COLO829 (cell line): ENCODE measurements around the gene GIMAP5.

Experiments used
- DNase-seq: peaks from one replicate; pipeline ENCODE4 v3.0.0; 2012; ENCODE audit warnings: low spot score

Gene GIMAP5

DNA sequence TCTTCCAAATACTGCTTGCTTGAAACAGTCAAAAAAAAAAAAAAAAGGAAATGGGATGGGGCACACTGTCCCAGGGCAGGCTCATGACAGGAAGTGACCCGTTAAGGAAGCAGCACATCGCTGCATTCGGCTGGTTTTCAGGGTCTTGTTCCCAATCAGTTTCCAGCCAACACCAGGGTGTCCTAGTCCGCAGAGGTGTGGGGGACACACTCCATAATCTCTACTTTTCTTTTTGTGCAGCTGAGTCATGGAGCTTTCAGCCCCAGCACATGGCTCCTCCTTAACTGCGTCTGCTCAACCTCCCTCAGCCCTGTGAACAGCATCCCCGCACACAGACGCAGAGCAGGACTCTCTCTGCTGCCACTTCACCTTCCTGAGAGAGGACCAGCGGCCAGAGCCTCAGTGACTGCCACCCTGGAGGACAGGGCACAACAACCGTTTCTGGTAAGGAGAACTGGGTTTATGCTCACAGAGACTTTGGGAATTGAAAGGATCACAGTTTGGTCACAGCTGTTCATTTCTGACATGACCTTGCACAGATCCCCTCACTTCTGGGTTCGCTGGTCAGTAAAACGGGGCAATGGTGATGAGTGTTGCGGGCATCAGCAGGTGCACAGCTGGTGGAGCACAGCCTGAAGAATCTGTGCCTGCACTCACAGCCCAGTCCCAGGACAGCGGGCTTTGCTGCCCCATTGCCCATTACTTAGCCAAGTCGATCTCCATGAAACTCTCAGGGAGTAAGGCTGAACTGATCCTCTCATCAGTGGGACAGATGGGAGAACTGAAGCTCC, at the start of gene GIMAP5:
TSS of gene GIMAP5 (plus strand) at position 154 of the 791 bp plus-strand sequence. CDS start 3,467 bp downstream, outside the sequence.
- no peak for DNase-seq

DNA sequence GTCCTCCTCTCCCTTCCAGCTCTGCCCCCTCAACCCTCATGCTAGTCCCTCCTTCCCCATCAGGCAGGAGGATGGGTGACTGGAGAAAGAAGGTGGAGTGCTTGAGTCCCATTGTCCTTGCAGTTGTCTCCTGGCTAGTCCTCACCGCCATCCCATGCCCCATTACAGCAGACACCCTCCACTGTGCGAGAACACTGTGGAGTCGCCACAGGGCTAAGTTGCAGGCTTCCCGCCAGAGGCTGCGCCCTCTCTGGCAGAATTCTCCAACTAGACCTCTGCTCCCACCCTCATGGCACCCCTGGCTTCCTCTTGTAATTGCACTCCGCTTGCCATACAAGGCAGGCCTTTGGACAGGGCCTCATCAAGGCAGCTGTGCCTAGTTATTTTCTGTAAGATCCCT, 48.6 kb upstream of the GIMAP5 start:
- no peak for DNase-seq

DNA sequence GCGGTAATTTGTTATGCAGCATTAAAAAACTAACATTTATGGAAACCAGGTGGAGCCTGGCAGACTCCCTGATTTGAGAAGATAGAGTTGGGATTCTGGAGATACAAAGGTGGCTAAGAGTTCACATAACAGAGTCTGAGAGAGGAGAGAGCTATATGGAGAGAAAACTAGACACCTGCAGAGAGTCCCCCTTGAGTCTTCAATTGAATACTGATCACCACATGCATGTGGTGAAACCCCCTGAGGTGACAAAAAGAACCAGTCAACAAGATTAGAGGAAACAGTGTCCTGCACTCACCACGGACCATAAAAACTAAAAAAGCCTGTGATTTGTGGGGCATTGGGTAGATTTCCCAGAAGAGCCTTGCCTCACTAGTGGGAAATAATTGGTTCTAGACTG, 41.6 kb upstream of the GIMAP5 start:
- DNase-seq, result no peak

DNA sequence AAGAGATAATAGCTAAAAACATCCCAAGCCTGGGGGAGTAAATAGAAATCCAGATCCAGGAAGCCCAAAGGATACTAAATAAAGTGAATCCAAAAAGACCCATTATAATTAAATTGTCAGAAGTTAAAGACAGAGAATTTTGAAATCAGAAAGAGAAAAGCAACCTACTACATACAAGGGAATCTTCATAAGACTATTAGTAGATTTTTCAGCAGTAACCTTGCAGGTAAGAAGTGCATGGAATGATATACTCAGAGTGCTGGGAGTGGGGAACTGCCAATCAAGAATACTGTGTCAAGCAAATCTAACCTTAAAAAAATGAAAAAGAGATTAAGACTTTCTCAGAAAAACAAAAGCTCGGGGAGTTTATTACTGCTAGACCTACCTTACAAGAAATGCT, 34.0 kb upstream of the GIMAP5 start:
- DNase-seq, result no peak

DNA sequence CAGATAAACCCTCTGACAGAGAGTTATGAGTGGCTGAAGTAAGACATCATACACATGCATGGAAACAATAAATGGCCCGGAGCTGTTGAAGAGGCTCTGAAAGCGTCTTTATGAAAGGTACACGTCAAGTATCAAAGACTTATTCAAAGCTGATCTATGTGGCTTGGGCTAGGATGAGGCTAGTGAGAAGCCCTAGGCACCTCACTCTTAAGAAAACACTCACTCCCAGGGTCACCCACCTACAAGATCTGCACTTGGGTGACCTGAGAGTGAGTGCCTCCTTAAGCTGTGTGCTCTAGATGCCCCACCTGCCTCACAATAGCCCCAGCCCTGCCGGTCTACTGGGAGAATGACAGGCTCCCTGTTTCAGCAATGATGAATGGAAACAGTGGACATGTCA, 21.9 kb upstream of the GIMAP5 start:
- DNase-seq, result no peak

DNA sequence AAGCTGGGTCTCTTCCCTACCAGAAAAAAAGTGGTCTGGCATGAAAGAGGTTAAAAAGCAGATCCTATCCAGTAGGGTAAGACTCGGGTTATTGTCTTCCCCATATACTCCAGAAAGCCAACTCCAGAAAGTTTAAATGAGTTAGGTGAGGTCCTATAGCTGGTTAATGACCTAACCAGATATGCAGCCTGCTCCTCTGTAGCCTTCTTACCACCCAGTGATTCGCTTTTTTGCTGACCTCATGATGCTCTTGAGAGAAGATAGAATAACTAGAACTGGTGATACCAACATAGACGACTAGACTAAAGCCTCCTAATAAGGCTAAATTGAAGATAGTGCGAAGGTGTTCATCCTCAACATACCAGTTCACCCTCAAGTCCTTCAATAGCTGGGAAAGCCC, 21.5 kb upstream of the GIMAP5 start:
- DNase-seq, result no peak

DNA sequence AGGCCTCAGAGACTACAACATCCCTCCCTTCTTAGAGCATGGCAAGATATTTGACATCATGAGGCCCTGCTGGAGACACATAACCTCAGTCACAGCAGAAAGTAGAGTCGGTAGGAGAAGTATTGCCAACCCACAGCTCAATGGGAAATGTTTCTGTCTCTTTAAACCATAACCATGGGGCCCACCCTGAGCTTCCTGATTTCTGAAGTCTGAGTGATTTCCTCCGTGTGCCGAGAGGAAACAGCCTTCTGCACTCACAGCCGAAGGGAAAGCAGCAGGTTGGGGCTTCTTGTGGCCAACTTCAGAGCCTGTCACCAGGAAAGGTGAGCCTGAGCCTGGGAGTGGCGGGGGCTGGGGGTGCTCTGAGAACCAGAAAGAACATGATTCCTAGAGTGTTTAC, 20.9 kb upstream of the GIMAP5 start, which contains the start of gene GIMAP1:
TSS of gene GIMAP1 (plus strand) at position 246 of the 400 bp plus-strand sequence. CDS start 2,435 bp downstream, outside the sequence.
- no peak for DNase-seq

DNA sequence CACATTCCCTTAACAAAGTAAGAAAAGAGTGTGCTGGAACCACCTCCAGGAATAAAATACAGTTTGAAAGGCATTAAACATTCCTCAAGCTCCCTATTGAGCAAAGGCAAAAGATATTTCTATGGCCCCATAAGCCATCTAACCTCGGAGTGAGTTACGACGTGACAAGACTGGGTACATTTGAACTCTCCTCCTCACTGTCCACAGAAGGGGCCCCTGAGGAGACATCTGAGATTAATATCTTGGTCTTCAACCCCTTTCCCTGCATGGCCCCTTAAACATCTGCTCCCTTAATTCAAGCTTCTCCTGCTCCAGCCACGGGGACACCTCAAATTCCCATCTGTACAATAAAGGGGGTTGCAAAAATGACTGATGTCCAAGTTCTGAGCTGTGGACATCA, 20.3 kb upstream of the GIMAP5 start:
- DNase-seq, result no peak

DNA sequence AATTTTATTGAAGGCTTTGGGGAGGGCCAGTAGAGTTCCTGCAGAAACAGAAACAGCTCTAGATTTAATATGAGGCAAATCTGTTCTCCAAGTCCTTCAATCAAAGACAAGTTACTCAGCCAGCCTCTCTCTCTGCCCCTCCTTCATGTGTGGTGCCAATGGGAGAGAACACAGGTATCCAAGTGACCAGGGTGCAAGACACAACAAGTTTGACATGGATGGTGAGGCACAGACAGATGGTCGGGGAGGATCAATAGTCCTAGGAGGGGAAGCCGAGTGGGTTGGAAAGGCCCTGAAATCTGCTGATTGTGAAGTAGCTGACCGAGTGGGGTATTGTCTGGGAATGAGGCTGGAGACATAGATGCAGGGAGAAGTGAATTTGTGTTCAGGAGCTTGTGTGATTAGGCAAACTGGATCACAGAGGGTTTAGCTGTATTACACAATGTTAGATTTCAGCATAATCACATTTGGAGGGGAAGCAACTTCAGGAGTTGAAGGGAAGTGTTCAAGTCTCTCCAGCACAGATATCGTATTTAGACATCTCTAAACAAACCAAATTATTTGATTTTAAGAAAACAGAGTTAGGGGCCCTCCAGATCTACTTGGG, 19.3 kb upstream of the GIMAP5 start:
- DNase-seq, result no peak

DNA sequence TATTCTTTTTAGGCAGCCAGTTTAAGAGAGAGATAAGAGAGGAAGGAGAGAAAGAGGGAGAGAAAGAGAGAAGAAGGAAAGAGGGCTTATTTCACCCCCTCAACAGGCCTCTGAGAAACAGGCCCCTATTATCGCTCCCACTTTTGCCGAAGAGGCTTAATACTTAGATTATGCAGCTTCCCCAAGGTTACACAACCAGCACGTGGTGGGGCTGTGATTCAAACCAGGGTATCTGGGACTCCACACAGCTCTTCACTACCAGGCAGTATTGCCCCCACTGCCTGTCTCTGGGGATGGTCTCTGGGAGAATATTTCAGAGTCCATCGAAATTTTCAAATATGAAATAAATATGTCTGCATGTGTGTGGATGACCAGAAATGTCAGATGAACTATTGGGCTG, 17.8 kb upstream of the GIMAP5 start:
- DNase-seq, result no peak

DNA sequence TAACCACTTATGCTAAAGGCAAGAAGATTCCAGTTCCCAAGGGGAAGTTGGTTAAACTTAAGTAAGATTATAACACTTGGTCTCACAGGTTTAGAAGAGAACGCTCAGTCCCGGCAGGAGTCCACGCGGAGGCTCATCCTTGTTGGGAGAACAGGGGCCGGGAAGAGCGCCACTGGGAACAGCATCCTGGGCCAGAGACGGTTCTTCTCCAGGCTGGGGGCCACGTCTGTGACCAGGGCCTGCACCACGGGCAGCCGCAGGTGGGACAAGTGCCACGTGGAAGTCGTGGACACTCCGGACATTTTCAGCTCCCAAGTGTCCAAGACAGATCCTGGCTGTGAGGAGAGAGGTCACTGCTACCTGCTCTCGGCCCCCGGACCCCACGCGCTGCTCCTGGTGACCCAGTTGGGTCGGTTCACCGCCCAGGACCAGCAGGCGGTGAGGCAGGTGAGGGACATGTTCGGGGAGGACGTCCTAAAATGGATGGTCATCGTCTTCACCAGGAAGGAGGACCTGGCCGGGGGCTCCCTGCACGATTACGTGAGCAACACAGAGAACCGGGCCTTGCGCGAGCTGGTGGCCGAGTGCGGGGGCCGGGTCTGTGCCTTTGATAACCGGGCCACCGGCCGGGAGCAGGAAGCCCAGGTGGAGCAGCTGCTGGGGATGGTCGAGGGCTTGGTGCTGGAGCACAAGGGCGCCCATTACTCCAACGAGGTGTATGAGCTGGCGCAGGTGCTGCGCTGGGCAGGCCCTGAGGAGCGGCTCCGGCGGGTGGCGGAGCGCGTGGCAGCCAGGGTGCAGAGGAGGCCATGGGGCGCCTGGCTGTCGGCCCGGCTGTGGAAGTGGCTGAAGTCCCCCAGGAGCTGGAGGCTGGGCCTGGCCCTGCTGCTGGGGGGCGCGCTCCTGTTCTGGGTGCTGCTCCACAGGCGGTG, 17.0 kb upstream of the GIMAP5 start:
- no peak for DNase-seq

DNA sequence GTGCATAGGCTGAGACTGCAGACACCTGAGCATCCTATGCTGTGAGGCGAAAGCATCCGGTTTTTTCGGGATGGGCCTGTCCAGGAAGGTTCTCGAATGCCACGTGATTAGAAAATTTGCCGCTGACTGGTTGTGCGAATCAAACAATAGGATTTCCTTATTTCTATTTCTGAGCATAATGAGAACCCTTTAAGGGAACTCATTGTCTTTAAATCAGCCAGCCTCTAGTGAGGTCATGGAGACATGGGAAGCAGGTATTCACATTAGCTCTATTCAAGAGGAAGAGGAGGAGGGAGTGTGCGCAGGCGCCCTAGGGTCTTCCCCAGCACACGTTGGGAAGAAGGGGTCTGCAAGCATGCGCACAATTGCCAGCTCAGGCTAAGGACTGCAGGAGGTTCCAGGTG, 15.2 kb upstream of the GIMAP5 start:
- no peak for DNase-seq

DNA sequence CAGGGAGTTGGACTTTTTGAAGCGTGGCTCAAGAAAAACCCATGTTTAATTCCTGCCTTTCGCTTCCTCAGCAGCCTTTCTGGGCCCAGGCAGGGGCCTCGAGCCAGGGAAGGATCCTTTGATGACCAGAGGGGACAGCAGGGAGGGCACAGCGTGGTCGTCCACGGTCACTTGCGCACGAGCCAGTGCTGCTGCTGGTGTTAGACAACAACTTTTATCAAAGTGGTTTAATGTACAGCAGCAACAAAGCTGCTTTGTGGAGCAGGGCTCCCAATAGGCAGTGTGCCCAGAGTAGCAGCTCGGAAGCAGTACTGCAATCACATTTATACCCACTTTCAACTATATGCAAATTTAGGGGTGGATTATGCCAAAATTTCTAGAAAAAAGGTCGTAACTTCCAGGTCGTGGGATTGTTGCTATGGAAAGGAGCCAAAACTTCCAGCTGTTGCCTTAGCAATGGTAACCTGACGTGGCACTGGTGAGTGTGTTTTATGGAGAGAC, 14.7 kb upstream of the GIMAP5 start:
- DNase-seq, result no peak

DNA sequence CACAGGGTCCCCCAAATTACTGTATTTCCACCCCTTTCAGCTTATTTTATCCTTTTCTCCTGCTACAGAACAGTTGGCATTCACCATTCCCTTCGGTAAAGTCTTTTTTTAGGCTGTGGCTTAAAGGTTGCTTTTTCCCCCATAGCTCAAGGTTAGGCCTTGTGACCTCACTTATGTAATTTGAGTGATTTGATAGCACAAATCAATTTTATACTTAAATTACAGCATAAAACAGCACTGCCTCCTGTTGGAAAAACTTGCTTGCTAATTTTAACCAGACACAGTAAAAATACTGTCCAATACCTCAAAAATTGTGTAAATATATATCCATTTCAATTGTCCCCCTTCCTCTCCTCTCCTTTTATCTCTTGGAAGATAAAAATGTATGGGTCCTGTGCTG, 13.8 kb upstream of the GIMAP5 start:
- no peak for DNase-seq

DNA sequence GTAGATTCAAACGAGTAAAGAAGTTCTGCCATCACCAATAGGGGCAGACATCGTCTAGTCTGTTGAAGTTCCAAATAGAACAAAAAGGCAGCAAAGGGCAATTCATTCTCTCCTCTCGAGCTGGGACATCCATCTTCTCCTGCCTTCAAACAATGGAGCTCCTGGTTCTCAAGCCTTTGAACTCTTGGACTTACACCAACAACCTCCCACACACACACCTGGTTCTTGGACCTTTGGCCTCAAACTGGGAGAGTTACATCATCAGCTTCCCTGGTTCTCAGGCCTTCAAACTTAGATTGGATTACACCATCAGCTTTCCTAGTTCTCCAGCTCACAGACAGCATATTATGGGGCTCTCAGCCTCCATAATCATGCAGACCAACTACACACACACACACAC, 9.8 kb upstream of the GIMAP5 start:
- DNase-seq, result no peak

DNA sequence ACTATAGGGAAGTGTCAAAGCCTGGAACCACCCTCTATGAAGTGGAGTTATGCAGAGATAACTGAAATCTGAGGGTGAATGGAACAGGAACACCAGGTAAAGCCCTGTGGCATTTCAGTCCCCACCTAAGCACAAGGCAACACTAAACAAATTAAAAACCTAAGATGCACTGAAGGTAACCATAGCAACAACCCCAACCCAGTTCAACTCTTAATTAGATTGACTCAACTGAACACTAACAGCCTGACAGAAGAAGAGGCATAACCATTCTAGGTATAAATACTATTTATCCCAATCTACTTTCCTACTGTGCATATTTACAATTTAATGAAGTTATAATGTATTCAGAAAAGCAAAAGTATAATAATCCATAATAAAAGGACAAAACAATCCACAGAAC, 9.2 kb upstream of the GIMAP5 start:
- DNase-seq, result no peak

DNA sequence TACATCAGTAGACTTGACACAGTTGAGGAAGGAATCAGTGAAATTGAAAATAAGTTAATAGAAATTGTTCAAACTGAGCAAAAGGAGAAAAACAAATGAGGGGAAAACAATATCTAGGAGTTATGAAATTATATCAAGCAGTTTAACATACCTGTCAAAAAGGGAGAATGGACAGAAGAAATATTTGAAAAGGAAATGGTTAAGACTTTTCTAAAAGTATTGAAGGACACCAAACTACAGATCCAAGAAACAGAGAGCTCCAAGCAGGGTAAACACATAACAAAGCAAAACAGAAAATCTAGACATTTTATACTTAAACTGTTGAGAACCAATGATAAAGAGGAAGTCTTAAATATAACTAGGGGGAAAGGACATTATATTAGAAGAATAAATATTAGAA, 8.6 kb upstream of the GIMAP5 start:
- DNase-seq, result no peak

DNA sequence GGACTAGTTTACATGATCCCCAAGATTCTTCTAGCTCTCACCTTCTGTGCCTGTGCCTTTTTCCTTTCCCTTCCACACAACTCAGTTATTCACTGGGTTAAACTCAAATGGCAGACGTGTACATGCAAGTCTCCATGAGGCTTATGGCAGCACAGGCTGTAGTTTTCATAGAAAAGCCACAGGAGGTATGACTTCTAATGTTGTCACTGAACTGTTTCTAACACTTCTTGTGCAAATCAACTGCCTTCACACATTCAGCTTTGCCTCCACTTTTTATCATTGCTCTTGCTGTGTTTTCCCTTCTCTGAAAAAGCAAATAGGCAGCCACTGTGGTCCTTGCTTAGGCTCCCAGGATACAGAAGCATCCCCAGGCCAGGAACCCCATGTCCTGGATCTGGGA, 5.3 kb upstream of the GIMAP5 start:
- no peak for DNase-seq

DNA sequence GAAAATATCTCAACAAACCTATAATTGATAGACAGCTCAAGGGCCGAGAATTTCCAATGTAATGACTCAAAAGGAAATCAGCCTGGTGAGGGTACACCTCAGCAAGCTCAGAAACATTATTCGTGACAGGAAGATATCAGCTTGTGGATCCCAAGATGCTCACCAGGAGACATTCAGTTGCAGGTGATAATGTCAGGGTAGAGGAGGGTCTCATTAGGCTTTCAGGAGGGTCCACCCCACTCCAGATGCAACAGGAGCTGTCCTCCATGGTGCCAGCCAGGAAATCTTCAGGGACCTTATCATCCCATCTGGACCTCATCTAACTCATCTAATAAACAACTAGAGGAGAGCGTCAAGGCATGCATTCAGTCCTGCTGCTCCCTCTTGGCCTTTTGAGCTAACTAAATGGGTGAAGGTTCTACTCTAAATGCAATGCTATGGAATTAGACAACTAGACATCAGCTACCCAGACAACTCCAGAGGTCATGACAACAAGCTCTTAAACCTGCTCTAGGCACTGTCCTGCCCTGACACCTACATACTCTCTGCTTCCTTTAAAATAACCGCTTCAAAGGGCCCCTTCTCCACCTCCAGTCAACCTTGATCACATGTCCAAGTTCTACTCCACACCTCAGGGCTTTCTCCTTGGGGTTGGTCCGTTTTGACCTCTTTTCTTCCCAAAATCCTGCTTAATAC, 4.3 kb upstream of the GIMAP5 start:
- no peak for DNase-seq

DNA sequence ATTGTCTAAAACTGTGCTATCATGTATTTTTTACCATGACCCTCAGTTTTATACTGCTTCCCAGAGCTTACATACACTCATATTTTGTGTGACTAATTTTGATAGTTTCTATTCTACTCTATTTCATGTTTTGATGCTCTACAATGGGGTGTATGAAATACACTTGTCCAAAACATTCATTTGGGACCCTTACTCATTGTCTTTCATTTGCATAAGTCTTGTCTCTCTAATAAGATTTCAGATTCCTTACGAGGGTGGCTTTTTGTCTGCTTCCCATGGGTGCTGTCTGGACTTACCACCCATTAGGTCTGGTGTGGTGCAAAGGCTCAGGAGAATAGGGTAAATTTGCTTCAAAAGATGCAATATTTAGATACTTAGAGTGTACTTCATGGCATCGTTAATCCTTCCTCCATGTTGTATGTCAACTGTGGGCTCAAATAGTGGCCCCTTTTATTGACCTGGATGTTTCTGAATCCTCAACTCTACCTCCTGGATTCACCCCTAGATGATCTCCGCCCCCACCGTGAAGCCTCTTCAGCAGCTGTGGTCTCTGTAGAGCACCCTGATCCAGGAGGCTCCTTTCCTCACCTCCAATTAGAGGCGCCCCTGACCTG, 3.6 kb upstream of the GIMAP5 start:
- DNase-seq, result no peak

DNA sequence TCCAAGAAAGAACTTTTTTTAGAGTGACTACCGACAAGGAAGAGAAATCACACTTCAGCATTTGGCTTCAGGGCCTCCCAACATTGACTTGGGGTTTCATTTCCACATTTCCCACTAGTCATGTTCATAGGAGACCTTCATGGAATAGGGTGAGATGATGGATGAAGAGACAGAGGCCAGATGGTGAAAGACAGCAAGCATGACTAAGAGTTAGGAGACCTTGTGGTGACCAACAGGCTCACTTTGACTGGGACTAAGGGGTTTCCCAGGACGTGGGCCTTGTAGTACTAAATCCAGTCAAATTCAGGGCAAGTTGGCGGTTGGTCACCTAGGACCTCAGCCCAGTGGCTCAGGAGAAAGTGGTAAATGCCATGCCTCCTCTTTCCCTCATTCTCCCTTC, 3.0 kb upstream of the GIMAP5 start:
- no peak for DNase-seq
